B cell (primary cell): ENCODE measurements around the gene NAT10.

Experiments used
- CTCF ChIP-seq: fragments of 200-600 bp; IDR thresholded peaks from one replicate; pipeline ENCODE4 v1.8.0; 2022; ENCODE audit warnings: antibody characterized with exemption, mild to moderate bottlenecking
- EZH2 ChIP-seq: IDR thresholded peaks from 2 replicates; pipeline ENCODE4 v1.6.1; 2012; ENCODE audit warnings: borderline replicate concordance, low read depth, mild to moderate bottlenecking, moderate library complexity, low read length; ENCODE audit not compliant: insufficient read depth, poor library complexity, severe bottlenecking

- TF ChIP-seq CTCF (no peak), EZH2 (no peak)
These were observed 67.6 kb downstream of the NAT10 start for GRCh38 chr11:34173050-34173449.
